PC-9 (cell line): ENCODE measurements around the gene POFUT2. TPM values are rescaled to one million over a fixed set of nuclear protein-coding genes. Genes with fewer than 3 reads are reported as not detected.

ENCODE experiments used
- BruUV-seq: library from RNA; stranded (reverse); fragments of 400-500 nt; replicated peaks from 2 replicates; lab custom pipeline; 2021; lab: Mats Ljungman, UMichigan
- CTCF ChIA-PET: fragments of 300-600 bp; sonication (Branson Sonifier 250); formaldehyde crosslinking; loops from one replicate; lab custom pipeline; 2022; ENCODE audit warnings: antibody characterized with exemption; lab: Charles Lee
- POLR2A ChIA-PET: fragments of 300-600 bp; sonication (Branson Sonifier 250); formaldehyde crosslinking; loops from one replicate; lab custom pipeline; 2022; ENCODE audit warnings: antibody characterized with exemption; ENCODE audit not compliant: unreplicated experiment; lab: Charles Lee
- DNase-seq, 2 experiments: peaks; one replicate each; pipeline versions ENCODE4 v3.0.0 to v3.0.0-alpha.2; 2015 to 2022; ENCODE audit warnings: mixed read lengths in 1 of 2
- H2AFZ ChIP-seq: fragments of 200-600 bp; sonication (generic); 2 replicates; pipeline ENCODE4 v1.8.1; 2017; ENCODE audit warnings: antibody characterized with exemption
- H3F3A ChIP-seq: fragments of 200-600 bp; sonication (generic); 2 replicates; pipeline ENCODE4 v1.8.1; 2017; ENCODE audit warnings: antibody characterized with exemption, mild to moderate bottlenecking, low read depth; ENCODE audit not compliant: insufficient read depth
- H3K27ac ChIP-seq: fragments of 200-600 bp; sonication (generic); 2 replicates; pipeline ENCODE4 v1.6.1; 2016; ENCODE audit warnings: mixed run types
- H3K27me3 ChIP-seq: fragments of 200-600 bp; sonication (generic); 2 replicates; pipeline ENCODE4 v1.6.1; 2016; ENCODE audit warnings: low read depth, mixed run types; ENCODE audit not compliant: insufficient read depth
- H3K36me3 ChIP-seq: fragments of 200-600 bp; sonication (generic); 2 replicates; pipeline ENCODE4 v1.6.1; 2016; ENCODE audit warnings: low read depth, mixed run types
- H3K4me1 ChIP-seq: fragments of 200-600 bp; sonication (generic); replicated peaks from 2 replicates; pipeline ENCODE4 v1.6.1; 2016; ENCODE audit warnings: mixed run types; ENCODE audit not compliant: insufficient read depth
- H3K4me2 ChIP-seq: fragments of 200-600 bp; sonication (generic); 2 replicates; pipeline ENCODE4 v1.6.1; 2017; ENCODE audit warnings: mixed run types
- H3K4me3 ChIP-seq: fragments of 200-600 bp; sonication (generic); 2 replicates; pipeline ENCODE4 v1.6.1; 2016; ENCODE audit warnings: mixed run types
- H3K79me2 ChIP-seq: fragments of 200-600 bp; sonication (generic); 2 replicates; pipeline ENCODE4 v1.6.1; 2017; ENCODE audit warnings: low read depth, mixed run types
- H3K9me2 ChIP-seq: fragments of 200-600 bp; sonication (generic); 2 replicates; pipeline ENCODE4 v1.8.1; 2017; ENCODE audit warnings: mild to moderate bottlenecking; ENCODE audit not compliant: insufficient read depth
- H3K9me3 ChIP-seq: fragments of 200-600 bp; sonication (generic); 2 replicates; pipeline ENCODE4 v1.8.1; 2016; ENCODE audit warnings: low read depth; ENCODE audit not compliant: insufficient read depth
- H4K20me1 ChIP-seq: fragments of 200-600 bp; sonication (generic); 2 replicates; pipeline ENCODE4 v1.8.1; 2017; ENCODE audit not compliant: insufficient read depth
- EZH2 ChIP-seq: fragments of 200-600 bp; sonication (generic); IDR thresholded peaks from 2 replicates; pipeline ENCODE4 v1.8.0; 2017; ENCODE audit warnings: antibody characterized with exemption, low read depth
- intact Hi-C: fragments of 100-400 bp; cut with micrococcal nuclease; formaldehyde crosslinking; loops from one replicate; pipeline ENCODE4 v1.10.0; 2022; ENCODE audit not compliant: unreplicated experiment
- total RNA-seq: library from RNA; stranded (reverse); gene quantifications from 2 replicates; pipeline ENCODE4 v1.2.3, GENCODE V29; 2021
- TF ChIP-seq, protein P1 (sequence below): fragments of 200-600 bp; sonication (generic); conservative IDR thresholded peaks from 2 replicates; pipeline ENCODE4 v1.6.1; 2017; ENCODE audit warnings: mixed run types, antibody characterized with exemption, mild to moderate bottlenecking, moderate library complexity

POFUT2 gene
- total RNA-seq, 1 experiment from 2014 or later = 32.6 TPM

DNA sequence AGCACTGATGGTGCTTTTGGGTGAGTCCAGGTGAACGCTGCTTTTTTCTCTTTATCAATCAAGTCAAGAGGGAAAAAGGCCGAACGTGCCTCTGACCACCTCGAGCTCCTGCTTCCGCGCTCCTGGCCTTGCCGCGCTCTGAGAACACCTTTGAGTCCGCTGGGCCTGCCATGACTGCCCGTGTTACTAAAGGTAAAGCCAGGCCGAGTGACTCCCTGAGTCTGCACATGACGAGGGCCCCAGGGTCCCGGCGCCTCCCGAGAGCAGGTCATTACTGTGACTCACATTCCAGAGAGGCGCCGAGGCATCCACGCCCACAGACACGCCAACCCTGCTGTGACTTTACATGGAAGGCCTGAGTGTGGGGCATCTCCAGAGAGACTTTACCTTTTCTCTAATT lies 11.1 kb downstream of the POFUT2 start:
- H3F3A ChIP-seq = no peaks in the 10 kb centered on the region
- ChIA-PET POLR2A (no interaction called here), CTCF (no interaction called here)
- H3K9me3 ChIP-seq = 0 out of 2 replicates have a peak, but pooled peaks cover 3% of the 10 kb centered on the region
- H3K27ac ChIP-seq = no peak overlapping the region
- intact Hi-C loops = no loop called here
- no peak overlapping the region for H2AFZ ChIP-seq
- TF ChIP-seq, protein P1, sequence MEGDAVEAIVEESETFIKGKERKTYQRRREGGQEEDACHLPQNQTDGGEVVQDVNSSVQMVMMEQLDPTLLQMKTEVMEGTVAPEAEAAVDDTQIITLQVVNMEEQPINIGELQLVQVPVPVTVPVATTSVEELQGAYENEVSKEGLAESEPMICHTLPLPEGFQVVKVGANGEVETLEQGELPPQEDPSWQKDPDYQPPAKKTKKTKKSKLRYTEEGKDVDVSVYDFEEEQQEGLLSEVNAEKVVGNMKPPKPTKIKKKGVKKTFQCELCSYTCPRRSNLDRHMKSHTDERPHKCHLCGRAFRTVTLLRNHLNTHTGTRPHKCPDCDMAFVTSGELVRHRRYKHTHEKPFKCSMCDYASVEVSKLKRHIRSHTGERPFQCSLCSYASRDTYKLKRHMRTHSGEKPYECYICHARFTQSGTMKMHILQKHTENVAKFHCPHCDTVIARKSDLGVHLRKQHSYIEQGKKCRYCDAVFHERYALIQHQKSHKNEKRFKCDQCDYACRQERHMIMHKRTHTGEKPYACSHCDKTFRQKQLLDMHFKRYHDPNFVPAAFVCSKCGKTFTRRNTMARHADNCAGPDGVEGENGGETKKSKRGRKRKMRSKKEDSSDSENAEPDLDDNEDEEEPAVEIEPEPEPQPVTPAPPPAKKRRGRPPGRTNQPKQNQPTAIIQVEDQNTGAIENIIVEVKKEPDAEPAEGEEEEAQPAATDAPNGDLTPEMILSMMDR = no peak
- no peak for TF ChIP-seq EZH2
- H3K4me2 ChIP-seq = no peak overlapping the region
- H3K4me1 ChIP-seq = no peaks in the 10 kb centered on the region
- no peaks in the 10 kb centered on the region for H3K27me3 ChIP-seq
- BruUV-seq = no TSS peak
- H3K36me3 ChIP-seq = no peaks in the 10 kb centered on the region
- peaks cover 4% of the 10 kb centered on the region for H4K20me1 ChIP-seq
- H3K9me2 ChIP-seq = no peaks in the 10 kb centered on the region
- no peaks in the 10 kb centered on the region for H3K79me2 ChIP-seq
- no peak for DNase-seq
- H3K4me3 ChIP-seq = no peak overlapping the region

DNA sequence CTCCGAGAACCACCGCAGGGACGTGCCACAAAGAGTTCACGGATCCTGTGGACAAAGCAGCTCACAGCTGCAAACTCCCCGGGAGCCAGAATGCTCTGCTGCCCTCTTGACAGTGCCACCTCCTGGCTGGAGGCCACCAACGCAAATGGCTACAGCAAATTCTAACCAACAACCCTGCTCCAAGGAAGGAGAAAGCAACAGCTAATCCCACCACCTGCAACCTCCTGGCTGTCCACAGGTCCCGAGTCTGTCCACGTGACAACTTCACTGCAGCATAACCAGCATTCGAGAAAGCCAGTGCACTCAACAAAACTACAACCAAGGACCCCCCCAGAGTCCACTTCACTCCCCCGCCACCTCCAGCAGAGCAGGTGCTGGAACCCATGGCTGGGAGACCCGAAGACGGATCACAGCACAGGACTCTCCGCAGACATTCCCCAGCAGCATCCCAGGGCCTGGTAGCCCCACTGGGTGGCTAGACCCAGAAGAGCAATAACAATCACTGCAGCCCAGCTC lies 17.3 kb downstream of the POFUT2 start:
- CTCF ChIA-PET = no interaction called here
- Histone ChIP-seq H3F3A (no peaks in the 10 kb centered on the region), H3K4me3 (no peak overlapping the region)

DNA sequence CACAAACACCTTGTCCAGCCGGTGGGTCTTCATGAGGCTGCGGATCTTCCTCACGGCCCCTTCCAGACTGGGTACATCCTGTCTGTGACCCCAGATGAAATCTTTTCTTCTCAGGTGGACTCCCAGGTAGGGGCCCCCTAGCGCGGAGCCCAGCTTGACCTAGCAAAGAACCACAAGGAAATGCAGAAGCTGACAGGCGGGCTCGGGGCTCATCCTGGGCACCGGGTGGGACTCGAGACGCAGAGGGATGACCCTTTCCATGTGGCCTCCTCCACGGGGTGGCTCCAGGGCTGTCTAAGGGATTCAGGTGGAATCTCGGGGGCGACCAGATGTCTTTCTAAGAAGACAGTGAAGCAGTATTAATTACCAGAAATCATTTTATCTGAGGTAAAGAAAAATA lies 17.8 kb downstream of the POFUT2 start:
- no peak overlapping the region for H3K4me3 ChIP-seq
- DNase-seq = no peak
- no peaks in the 10 kb centered on the region for H3K9me2 ChIP-seq
- intact Hi-C loops = no loop called here
- peaks cover 10% of the 10 kb centered on the region for H4K20me1 ChIP-seq
- no peak overlapping the region for H2AFZ ChIP-seq
- 0 out of 2 replicates have a peak, but pooled peaks cover 3% of the 10 kb centered on the region for H3K9me3 ChIP-seq
- H3K36me3 ChIP-seq = no peaks in the 10 kb centered on the region
- H3K4me1 ChIP-seq = no peaks in the 10 kb centered on the region
- no peak overlapping the region for H3K4me2 ChIP-seq
- no peaks in the 10 kb centered on the region for H3K79me2 ChIP-seq
- no TSS peak for BruUV-seq
- H3F3A ChIP-seq = no peaks in the 10 kb centered on the region
- no peak overlapping the region for H3K27ac ChIP-seq
- CTCF ChIA-PET = no interaction called here
- no peak for TF ChIP-seq EZH2
- TF ChIP-seq, protein P1 = no peak
- POLR2A ChIA-PET = no interaction called here
- H3K27me3 ChIP-seq = no peaks in the 10 kb centered on the region

More for the DNA sequence above, 17.3 kb downstream of the POFUT2 start:
- POLR2A ChIA-PET = no interaction called here
- H2AFZ ChIP-seq = no peak overlapping the region
- H4K20me1 ChIP-seq = peaks cover 10% of the 10 kb centered on the region
- no peaks in the 10 kb centered on the region for H3K27me3 ChIP-seq
- no peak overlapping the region for H3K27ac ChIP-seq
- TF ChIP-seq, protein P1 = peak; percentile 31; the same call in 1 of the 2 replicates
- no peak for TF ChIP-seq EZH2
- no TSS peak for BruUV-seq
- no peak for DNase-seq
- no peak overlapping the region for H3K4me2 ChIP-seq
- H3K9me3 ChIP-seq = 0 out of 2 replicates have a peak, but pooled peaks cover 3% of the 10 kb centered on the region
- no peaks in the 10 kb centered on the region for H3K36me3 ChIP-seq
- intact Hi-C loops = no loop called here
- no peaks in the 10 kb centered on the region for H3K4me1 ChIP-seq
- no peaks in the 10 kb centered on the region for H3K9me2 ChIP-seq
- no peaks in the 10 kb centered on the region for H3K79me2 ChIP-seq
